GM12892 (cell line): ENCODE results near the gene NFYB.

Experiments used
- POLR2A ChIP-seq: IDR thresholded peaks from 2 replicates; pipeline ENCODE4 v1.6.1; 2011; ENCODE audit warnings: low read depth, low read length, control low read depth
- POLR2AphosphoS5 ChIP-seq: IDR thresholded peaks from 2 replicates; pipeline ENCODE4 v1.6.1; 2011; ENCODE audit warnings: low read depth, low read length, control low read depth

DNA sequence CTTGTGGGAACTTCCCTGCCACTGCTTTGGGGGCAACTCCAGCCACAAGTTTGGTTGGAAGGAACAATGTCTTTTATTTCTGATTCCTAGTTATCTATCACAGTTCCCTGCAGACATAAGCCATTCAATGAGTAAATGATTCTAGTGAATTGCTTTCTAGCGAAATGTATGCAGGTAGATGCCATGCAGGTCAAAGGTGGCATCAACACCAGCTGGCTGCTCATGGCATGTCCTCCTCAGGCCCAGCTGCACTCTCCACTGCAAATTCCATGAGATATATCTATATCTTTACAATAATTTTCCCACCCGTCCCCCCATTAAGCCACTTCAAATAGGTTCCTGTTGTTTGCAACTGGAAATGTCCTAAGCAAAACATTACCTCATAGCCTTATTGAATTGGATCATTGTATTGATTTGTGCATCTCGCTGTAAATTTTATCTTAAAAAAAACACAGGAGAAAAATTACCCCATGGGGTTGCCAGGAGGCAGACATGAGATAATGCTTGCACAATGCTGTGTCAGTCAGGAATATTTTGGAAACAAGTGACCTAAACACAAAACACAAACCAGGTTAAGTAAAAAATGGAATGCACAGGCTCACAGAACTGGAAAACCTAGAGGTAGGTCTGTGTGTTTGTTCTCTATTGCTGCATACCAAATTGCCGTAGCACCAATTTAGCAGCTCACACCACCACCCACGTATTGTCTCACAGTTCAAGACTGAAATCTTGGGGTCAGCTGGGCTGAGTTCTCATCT is 44.8 kb upstream of the NFYB start:
- TF ChIP-seq POLR2A (no peak), POLR2AphosphoS5 (no peak)
